NCI-H2227 treated with DMSO at 0.1 percent for 48 hours (cell line): Measurements from ENCODE around the gene ETFDH.
A peak's percentile ranks its signal among the peaks of the same experiment; 100 is the strongest.
"Not testable (repeated sequence)": the region's sequence is repeated elsewhere in the genome, so short reads cannot be mapped to it uniquely, and the experiment has no call there.

Experiments
- DNase-seq: peaks from one replicate; lab custom pipeline; 2025; lab: John Stamatoyannopoulos, UW

ETFDH gene

DNA sequence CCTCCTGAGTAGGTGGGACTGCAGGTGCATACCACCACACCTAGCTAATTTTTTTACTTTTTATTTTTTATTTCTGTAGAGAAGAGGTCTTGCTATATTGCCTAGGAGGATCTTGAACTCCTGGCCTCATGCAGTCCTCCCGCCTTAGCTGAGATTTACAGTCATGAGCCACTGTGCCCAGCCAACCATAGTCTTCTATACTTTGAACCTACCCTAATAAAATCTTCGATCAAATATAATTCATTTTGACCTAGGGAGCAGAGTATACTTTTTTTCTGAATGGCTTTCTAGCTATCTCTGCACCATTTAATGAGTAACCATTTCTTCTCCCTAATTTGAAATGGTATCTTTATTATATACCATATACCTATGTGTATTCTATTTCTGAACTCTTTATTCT lies 6.7 kb downstream of the ETFDH start:
- DNase-seq = no peak

DNA sequence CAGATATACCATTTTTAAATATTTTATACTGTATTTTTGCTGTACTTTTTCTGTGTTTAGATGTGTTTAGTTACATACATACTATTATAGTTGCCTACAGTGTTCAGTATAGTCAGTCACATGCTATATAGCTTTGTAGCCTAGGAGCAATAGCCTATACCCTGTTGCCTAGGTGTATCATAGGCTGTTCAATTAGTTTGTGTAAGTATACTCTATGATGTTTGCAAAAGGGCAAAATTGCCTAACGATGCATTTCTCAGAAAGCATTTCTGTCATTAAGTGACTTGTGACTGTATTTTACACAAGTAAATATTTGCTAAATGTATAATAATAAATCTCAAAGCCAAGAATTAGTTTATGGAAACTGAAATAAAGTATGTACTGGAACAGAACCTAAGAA lies 9.5 kb downstream of the ETFDH start:
- no peak for DNase-seq

DNA sequence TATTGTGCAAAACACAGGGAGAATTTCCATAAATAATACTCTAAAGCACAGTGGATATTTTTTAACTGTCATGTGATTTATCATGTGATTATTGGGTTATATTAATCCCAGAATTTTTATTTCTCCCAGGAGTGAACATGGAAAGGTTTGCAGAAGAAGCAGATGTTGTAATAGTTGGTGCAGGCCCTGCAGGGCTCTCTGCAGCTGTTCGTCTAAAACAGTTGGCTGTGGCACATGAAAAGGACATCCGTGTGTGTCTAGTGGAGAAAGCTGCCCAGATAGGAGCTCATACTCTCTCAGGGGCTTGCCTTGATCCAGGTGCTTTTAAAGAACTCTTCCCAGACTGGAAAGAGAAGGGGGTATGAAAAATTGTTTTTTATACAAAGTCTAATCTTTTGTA lies 10.0 kb downstream of the ETFDH start:
- DNase-seq = no peak

DNA sequence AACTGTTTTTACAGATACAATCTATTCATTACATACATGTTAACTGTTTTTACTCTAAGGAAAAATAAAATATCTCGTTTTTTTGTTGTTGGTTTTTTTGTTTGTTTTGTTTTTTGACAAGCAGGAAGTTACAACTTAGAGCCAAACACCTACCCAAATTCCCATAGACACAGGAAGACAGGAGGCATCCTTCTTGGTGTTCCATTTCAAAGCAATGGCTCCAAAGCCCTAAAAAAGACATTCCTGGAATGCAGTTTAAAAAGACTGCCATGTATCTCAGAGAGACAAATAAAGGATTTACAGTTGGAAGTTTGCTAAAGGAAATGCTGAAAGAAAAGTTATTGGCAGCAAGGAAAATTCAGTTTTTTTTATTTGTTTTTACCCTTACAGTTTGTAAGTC lies 16.7 kb downstream of the ETFDH start:
- DNase-seq = no peak

DNA sequence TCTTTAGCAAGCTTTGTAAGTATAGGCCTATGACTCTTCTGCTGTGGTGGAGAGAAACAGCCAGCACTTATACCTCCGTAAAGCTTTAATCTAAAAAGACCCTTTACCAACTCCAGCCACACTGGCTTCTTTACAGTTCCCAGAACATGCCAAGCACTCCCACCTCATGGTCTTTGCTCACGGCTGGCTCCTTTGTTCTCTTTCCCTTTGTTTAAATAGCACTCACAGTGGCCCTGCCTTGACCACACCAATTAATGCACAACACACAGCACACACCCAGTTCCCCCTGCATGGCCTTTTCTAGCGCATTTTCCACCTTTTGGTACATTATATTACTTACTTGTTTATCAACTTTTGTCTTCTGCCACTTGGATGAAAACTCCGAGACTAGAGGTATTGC lies 32.2 kb downstream of the ETFDH start:
- no peak for DNase-seq

DNA sequence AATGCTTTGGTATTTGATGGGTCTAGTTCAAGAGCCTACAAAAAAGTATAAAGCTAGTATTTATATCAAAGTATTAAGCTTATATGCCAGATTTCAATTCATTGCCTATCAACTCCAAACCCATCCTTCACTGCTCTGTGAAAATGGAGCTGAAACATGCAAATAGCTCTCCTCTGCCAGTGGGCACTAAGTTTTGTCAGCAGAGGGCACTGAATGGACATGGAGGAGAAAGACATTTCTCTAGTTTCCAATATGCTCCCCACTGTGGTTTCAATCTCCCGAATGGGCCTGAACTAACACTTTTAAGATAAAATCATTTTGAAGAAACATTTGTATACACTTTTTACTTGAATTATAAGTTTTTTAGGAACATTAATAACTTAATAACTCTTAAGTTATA lies 38.7 kb downstream of the ETFDH start:
- DNase-seq = no peak

DNA sequence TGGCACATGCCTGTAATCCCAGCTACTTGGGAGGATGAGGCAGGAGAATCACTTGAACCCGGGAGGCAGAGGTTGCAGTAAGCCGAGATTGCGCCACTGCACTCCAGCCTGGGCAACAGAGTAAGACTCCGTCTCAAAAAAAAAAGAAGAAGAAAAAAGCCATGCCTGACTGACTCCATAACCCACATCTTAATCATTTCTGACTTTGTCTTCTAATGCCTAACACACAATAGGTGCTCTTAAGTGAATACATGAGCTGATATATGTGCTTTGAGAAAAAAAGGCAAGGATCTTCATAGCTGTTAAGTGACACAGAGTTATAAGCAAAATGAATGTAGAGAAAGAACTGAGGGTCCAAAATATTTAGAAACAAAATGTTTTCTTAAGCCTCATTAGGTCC lies 40.5 kb downstream of the ETFDH start:
- DNase-seq = not testable (repeated sequence)

DNA sequence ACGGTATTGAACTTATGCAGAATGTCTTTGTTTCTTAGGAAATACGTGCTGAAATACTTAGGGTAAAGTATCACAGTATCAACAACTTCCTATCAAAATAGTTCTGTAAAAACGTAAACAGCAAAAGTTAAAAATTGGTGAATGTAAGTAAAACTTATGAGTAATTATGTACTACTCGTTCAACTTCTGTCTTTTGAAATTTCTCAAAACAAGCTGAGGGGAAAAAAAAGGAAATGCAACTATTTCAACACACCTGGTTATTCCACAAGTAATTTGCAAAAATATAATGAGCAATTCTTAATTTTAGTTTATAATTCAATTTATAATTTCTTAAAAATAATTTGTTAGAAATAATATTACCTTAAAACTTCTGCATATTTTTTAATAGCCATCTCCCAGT lies 42.8 kb downstream of the ETFDH start:
- DNase-seq = no peak

DNA sequence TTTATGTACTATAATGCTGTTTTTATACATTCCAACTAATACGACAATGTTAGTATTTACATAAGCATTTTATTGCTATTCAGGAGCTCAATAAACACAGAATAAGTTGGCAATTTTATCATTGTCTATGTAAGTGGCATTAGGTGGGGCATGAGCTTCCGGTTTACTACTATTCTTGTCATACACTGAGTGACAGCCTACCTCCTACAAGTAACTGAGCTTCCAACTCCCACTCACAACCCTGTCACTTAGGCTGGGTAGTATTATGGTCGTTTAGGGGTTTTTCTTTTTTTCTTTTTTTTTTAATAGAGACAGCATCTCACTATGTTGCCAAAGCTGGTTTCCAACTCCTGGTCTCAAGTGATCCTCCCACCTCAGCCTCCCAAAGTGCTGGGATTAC lies 43.7 kb downstream of the ETFDH start:
- DNase-seq = no peak

DNA sequence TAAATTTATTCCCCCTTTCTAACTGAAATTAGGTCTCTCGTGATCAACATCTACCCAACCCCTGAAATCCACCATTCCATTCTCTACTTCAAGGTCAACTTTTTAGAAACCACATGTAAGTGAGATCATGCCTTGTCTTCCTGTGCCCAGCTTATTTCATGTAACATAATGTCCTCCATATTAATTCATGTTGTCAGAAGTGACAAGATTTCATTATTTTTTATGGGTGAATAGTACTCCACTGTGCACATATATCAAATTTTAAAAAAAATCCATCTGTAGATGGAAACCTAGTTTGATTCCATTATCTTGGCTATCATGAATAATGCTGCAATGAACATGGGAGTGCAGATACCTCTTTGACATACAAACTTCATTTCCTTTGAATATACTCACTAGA lies 49.6 kb downstream of the ETFDH start:
- no peak for DNase-seq

DNA sequence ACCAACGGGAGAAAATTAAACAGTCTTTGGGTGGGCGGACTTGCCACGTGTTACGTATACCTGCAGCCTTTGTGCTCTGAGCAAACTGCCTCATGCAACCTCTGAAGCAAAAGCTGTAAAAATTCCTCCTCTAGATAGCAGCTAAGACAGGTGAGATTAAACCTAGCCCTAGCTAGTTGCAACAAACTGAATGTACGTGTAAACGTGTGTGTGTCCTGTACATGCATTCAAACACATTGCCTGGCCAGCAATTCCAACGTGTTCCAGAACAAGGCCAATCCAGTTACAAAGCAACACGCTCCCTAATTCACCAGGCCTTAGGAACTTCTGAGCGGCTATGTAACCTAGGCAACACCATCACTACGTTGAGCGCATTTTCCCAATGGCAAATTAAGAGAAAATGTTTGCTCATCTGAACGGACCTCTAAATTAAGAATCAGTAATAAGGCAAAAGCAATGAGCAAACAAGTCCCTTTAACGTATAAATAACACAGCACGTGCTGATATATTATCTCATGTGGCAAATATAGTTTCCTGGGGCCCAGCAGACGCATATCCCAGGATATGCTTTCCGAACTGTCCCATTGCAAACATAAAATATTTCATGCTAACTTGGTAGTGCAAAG lies 50.3 kb downstream of the ETFDH start:
- peak; percentile 25 for DNase-seq

DNA sequence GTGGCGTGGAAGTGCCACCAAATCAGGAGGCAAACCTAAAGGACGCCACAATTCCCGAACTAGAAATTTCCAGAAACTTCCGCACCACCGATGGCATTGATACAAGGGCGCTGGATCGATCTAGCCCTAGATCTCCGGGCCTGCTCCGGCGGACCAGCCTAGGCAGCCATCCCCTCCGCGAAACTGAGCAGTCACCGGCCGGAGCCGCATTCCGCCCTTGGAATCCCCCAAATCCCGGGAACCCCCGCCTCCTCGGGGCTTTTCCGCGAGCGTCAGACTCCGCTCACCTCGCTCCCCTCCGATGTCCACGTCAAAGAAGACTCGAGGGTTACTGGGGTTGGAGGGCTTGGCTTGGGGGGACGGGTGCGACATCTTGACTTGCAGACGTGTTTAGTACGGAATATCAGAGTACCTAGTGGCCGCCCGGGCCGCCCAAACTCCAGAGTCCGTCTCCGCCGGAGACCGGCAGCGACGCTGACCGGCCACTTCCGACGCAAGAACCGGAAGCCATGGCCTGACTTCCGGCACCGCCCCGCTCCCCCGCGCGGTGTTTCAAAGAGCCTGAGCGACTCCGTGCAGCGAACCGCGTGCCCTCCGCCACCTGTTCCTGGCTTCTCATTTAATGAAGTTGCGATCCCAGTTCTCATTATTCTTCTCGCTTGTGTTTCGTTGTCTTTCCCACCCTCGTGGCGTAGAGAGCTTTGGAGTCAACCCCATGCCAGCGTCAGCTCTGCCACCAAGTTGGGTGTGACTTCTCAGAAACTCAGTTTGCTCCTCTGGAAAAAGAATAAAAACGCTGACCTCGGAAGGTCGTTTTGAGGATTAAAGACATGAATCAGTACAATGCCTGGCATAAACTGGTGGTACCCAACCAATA lies 51.1 kb downstream of the ETFDH start, which contains the start of gene PPID:
Gene PPID, minus strand, starts transcription at position 480 of the 877 bp plus-strand sequence. Its CDS starts 108 bp downstream, at position 372.
- peak; percentile 53 for DNase-seq

DNA sequence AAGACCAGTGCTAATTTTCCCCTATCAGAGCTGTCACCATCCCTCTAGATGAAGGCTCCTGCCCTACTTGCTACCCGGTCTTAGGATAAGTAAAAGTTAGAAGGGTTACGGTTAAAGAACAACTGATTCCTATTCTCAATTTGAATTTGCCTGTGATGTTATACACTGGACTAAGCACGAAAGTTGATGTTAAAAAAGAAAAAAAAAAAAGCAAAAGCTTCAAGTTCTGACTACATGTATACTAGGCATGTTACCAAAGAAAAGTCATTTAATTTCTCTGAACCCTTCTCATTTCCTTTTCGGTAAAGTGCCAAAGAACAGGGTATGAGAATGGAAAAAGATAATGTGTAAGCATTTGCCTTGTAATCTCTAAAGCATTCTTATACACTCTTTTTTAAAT lies 52.5 kb downstream of the ETFDH start:
- DNase-seq = no peak

DNA sequence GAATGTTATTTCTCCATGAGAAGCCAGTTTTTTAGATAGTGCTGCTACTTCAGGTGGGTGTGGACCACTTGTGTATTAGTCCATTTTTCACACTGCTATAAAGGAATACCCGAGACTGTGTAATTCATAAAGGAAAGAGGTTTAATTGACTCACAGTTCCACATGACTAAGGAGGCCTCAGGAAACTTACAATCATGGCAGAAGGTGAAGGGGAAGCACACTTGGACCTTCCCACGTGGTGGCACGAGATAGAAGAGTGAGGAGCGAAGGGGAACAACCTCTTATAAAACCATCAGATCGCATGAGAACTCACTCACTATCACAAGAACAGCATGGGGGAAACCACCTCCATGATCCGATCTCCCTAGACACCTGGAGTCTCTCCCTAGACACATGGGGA lies 54.5 kb downstream of the ETFDH start:
- no peak for DNase-seq

DNA sequence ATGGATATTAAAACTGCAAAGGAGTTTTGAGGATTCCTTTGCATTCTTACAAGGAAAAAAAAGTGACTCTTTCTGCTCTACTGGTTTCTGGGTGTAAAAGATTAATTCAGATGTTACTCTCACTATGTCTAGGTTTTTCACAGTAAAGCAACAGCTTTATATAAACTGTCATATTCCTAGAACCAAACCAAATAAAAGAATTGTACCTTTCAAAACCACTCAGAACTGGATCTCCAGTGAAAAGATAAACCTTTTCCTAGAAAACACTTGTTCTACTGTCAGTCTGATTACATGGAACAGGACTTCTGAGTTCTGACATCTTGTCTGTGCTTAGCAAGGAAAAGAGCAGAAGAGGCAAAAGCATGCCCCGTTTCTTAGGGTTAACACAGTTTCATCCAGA lies 56.1 kb downstream of the ETFDH start:
- DNase-seq = no peak

DNA sequence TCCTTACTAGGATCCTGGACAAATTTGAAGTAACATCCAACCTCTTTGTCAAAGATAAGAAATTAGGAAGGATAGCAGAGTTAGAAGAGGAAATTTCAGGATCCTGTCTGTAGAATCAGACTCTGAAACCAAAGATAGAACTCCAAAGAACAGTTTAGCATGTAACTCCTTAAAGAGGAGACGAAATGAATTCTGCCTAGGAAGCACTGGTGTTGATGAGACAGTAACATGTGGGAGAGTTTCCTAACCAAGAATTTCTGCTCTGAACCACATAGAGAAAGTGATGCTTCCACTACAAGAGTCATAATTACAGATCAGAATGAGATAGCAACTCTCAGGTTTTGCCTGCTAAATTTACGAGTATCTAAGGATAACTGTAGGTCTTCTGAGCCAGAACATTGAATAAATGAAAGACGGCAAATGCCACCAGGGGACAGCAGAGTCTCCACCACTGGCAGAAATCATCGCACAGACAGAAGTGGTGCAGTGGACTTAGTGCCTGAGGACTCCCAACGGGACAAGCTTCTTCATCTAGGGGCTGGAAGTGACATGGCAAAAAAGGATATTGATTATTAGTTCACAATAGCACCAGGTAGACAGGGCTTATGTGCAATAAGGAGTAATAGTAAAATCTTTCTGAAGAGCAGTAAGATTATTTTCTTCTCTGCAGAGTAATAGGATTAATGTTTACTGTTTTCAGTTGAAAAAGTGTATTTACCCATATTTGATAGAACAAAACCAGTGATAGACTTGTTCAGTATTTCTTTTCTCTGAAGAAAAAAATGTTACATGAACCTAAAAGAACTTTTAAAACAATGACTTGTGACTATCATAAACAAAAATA lies 57.8 kb downstream of the ETFDH start:
- peak; percentile 43 for DNase-seq

DNA sequence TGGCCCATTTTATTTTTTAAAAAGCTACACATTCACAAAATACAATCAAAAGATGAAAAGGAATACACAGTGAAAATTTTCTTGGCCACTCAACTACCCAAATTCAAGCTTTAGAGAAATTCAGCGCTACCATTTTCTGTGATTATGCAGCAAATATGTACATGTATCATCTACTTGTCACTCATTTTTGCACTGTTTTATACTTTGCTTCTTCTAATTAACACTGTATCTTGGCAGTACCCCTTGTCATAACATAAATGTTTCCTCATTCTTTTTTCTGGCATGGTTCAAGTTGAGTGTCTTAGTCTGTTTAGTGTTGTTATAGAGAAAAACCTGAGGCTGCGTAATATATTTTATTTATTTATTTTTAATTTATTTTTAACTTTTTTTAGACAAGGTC lies 66.8 kb downstream of the ETFDH start:
- no peak for DNase-seq

DNA sequence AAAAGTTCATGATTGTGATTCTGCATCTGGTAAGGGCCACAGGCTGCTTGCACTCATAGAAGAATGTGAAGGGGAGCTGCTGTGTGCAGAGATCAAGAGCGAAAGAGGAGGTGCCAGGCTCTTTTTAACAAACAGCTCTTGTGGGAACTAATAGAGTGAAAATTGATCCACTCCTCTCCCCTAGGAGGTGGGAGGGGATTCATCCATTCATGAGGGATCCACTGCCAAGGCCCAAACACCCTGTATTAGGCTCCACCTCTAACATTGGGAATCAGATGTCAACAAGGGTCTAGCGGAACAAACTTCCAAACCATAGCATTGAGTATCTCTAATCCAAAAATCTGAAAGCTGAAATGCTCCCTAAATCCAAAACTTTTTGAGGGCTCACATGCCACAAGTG lies 67.5 kb downstream of the ETFDH start:
- no peak for DNase-seq

DNA sequence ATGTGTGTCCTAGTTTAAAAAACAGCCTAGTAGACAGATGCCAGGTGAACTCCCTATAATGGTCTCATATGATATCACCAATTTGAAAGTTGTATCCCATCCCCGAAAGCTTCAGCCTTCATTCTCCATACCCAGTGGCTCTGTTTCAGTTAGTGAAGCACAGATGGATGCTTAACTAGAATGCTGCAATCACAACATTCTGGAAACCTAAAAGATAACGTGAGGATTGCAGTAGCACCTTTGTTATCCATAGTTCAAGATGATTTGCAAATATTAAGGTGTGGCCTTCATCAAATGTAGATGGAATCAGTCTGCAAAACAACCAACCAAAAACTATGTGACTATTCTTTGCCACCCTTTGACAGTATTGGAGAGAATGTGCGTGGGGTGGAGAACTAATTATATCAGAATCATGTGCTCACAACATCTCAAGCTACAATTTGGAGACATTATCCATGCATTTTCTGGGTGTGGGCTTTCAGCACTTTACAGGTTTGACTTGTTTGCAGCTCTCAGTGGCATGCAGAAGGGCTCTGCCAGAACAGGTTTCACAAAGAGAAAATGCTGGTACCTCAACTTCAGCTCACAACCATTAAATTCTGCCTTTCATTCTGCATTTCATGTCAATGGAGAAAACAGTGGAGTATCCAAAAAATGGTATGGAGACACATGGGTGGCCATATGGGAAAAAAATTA lies 69.4 kb downstream of the ETFDH start:
- no peak for DNase-seq

DNA sequence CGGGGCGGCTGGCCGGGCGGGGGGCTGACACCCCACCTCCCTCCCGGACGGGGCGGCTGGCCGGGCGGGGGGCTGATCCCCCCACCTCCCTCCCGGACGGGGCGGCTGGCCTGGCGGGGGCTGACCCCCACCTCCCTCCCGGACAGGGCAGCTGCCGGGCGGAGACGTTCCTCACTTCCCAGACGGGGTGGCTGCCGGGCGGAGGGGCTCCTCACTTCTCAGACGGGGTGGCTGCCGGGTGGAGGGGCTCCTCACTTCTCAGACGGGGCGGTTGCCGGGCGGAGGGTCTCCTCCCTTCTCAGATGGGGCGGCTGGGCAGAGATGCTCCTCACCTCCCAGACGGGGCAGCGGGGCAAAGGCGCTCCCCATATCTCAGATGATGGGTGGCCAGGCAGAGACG lies 74.4 kb downstream of the ETFDH start:
- not testable (repeated sequence) for DNase-seq

DNA sequence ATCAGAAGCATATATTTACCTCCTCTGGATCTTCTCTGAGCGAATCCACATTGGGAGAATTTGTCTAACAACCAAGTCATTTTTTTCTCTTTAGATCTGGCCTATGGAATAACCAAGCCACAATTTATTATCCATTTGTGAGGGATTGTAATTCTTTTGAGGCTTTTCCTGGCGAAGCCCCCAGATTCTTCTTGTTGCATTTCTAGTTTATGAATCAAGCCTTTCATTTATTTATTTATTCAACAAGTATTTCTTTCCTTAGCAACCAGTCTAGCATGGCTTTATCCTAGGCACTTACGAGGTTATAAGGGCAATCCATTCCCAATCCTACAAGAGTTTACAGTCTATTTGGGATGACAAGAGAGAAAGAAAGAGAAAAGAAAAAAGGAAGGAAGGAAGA lies 78.3 kb downstream of the ETFDH start:
- no peak for DNase-seq
